ENCODE data around the gene ZNF568. TPM values are rescaled to one million over a fixed set of nuclear protein-coding genes. Genes with fewer than 3 reads are reported as not detected.

Gene ZNF568
- 23.0 TPM for total RNA-seq

- Histone ChIP-seq H3K36me3 (ENCODE audit: control insufficient read depth in 3 of 3, insufficient read depth in 3 of 3, low read length in 3 of 3) (peaks cover 19 to 34% (median 31%) of the 10 kb centered on the region in 3 donors), H3K4me3 (ENCODE audit: low read length in 3 of 3) (peak within 1 kb of the TSS; percentile 68 to 95 (median 83)), H3K27ac (ENCODE audit: low read depth, low read length) (peak within 1 kb of the TSS; percentile 83), H3K27me3 (ENCODE audit: control insufficient read depth in 3 of 3, insufficient read depth in 3 of 3, low read length in 3 of 3) (no peaks in the 10 kb centered on the region), H3K4me1 (ENCODE audit: control insufficient read depth in 3 of 3, insufficient read depth in 3 of 3, low read length in 3 of 3) (peaks cover 7 to 11% (median 7%) of the 10 kb centered on the region in 3 donors), H3K9me3 (ENCODE audit: control insufficient read depth in 3 of 3, low read length in 3 of 3) (peaks cover 2 to 5% (median 4%) of the 10 kb centered on the region in 3 donors), H3K9ac (ENCODE audit: low read depth in 1 of 3, low read length in 3 of 3) (peak within 1 kb of the TSS; percentile 76 to 88 (median 87))
Measured at GRCh38 chr19:36915992-36916830, at the start of gene ZNF568, which contains the start of gene ZNF829. ZNF568 (plus strand) TSS chr19:36916332; CDS start chr19:36922771, 6,439 bp downstream. ZNF829 (minus strand) TSS chr19:36916291; CDS start chr19:36915167, 1,124 bp downstream.

GRCh38 chr19:36876993-36877938 is 38.9 kb upstream of the ZNF568 start:
- H3K36me3 ChIP-seq (ENCODE audit: control insufficient read depth in 3 of 3, insufficient read depth in 3 of 3, low read length in 3 of 3) = peaks cover 38 to 48% (median 40%) of the 10 kb centered on the region in 3 donors
- H3K9ac ChIP-seq (ENCODE audit: low read depth in 1 of 3, low read length in 3 of 3) = no peak overlapping the region
- no peaks in the 10 kb centered on the region for H3K27me3 ChIP-seq (ENCODE audit: control insufficient read depth in 3 of 3, insufficient read depth in 3 of 3, low read length in 3 of 3)
- H3K9me3 ChIP-seq (ENCODE audit: control insufficient read depth in 3 of 3, low read length in 3 of 3) = peaks cover 26 to 60% (median 29%) of the 10 kb centered on the region in 3 donors
- H3K27ac ChIP-seq (ENCODE audit: low read depth, low read length) = no peak overlapping the region
- peak overlapping the region; percentile 3 to 72 (median 3) for H3K4me3 ChIP-seq (ENCODE audit: low read length in 3 of 3)
- no peaks in the 10 kb centered on the region for H3K4me1 ChIP-seq (ENCODE audit: control insufficient read depth in 3 of 3, insufficient read depth in 3 of 3, low read length in 3 of 3)

GRCh38 chr19:36891768-36892357 is 24.3 kb upstream of the ZNF568 start:
- Histone ChIP-seq H3K27me3 (ENCODE audit: control insufficient read depth in 3 of 3, insufficient read depth in 3 of 3, low read length in 3 of 3) (no peaks in the 10 kb centered on the region), H3K27ac (ENCODE audit: low read depth, low read length) (no peak overlapping the region), H3K36me3 (ENCODE audit: control insufficient read depth in 3 of 3, insufficient read depth in 3 of 3, low read length in 3 of 3) (peaks cover 43 to 60% (median 52%) of the 10 kb centered on the region in 3 donors), H3K4me1 (ENCODE audit: control insufficient read depth in 3 of 3, insufficient read depth in 3 of 3, low read length in 3 of 3) (no peaks in the 10 kb centered on the region), H3K9me3 (ENCODE audit: control insufficient read depth in 3 of 3, low read length in 3 of 3) (peaks cover 52 to 79% (median 53%) of the 10 kb centered on the region in 3 donors), H3K4me3 (ENCODE audit: low read length in 3 of 3) (peak overlapping the region in 2 of 3 donors; percentile 30 to 45), H3K9ac (ENCODE audit: low read depth in 1 of 3, low read length in 3 of 3) (no peak overlapping the region)

GRCh38 chr19:36894849-36895383 is 21.2 kb upstream of the ZNF568 start:
- Histone ChIP-seq H3K9me3 (ENCODE audit: control insufficient read depth in 3 of 3, low read length in 3 of 3) (peaks cover 50 to 79% (median 60%) of the 10 kb centered on the region in 3 donors), H3K36me3 (ENCODE audit: control insufficient read depth in 3 of 3, insufficient read depth in 3 of 3, low read length in 3 of 3) (peaks cover 55 to 84% (median 66%) of the 10 kb centered on the region in 3 donors), H3K4me1 (ENCODE audit: control insufficient read depth in 3 of 3, insufficient read depth in 3 of 3, low read length in 3 of 3) (no peaks in the 10 kb centered on the region), H3K27me3 (ENCODE audit: control insufficient read depth in 3 of 3, insufficient read depth in 3 of 3, low read length in 3 of 3) (no peaks in the 10 kb centered on the region), H3K4me3 (ENCODE audit: low read length in 3 of 3) (peak overlapping the region in 1 of 3 donors; percentile 5), H3K9ac (ENCODE audit: low read depth in 1 of 3, low read length in 3 of 3) (no peak overlapping the region), H3K27ac (ENCODE audit: low read depth, low read length) (no peak overlapping the region)

- no peaks in the 10 kb centered on the region for H3K27me3 ChIP-seq (ENCODE audit: control insufficient read depth in 3 of 3, insufficient read depth in 3 of 3, low read length in 3 of 3)
- H3K4me3 ChIP-seq (ENCODE audit: low read length in 3 of 3) = peak overlapping the region in 1 of 3 donors; percentile 49
- no peaks in the 10 kb centered on the region for H3K4me1 ChIP-seq (ENCODE audit: control insufficient read depth in 3 of 3, insufficient read depth in 3 of 3, low read length in 3 of 3)
- H3K9ac ChIP-seq (ENCODE audit: low read depth in 1 of 3, low read length in 3 of 3) = no peak overlapping the region
- H3K9me3 ChIP-seq (ENCODE audit: control insufficient read depth in 3 of 3, low read length in 3 of 3) = peaks cover 37 to 58% (median 42%) of the 10 kb centered on the region in 3 donors
- H3K27ac ChIP-seq (ENCODE audit: low read depth, low read length) = no peak overlapping the region
- peaks cover 41 to 67% (median 58%) of the 10 kb centered on the region in 3 donors for H3K36me3 ChIP-seq (ENCODE audit: control insufficient read depth in 3 of 3, insufficient read depth in 3 of 3, low read length in 3 of 3)
Measured at GRCh38 chr19:36898422-36898821, 17.7 kb upstream of the ZNF568 start.

- peaks cover 7 to 11% (median 7%) of the 10 kb centered on the region in 3 donors for H3K4me1 ChIP-seq (ENCODE audit: control insufficient read depth in 3 of 3, insufficient read depth in 3 of 3, low read length in 3 of 3)
- H3K36me3 ChIP-seq (ENCODE audit: control insufficient read depth in 3 of 3, insufficient read depth in 3 of 3, low read length in 3 of 3) = peaks cover 20 to 33% (median 29%) of the 10 kb centered on the region in 3 donors
Measured at GRCh38 chr19:36916991-36917390, 859 bp downstream of the ZNF568 start.

GRCh38 chr19:36918090-36918489 is 2.0 kb downstream of the ZNF568 start:
- Histone ChIP-seq H3K4me1 (ENCODE audit: control insufficient read depth in 3 of 3, insufficient read depth in 3 of 3, low read length in 3 of 3) (peaks cover 7 to 11% (median 7%) of the 10 kb centered on the region in 3 donors), H3K36me3 (ENCODE audit: control insufficient read depth in 3 of 3, insufficient read depth in 3 of 3, low read length in 3 of 3) (peaks cover 25 to 39% (median 36%) of the 10 kb centered on the region in 3 donors), H3K27me3 (ENCODE audit: control insufficient read depth in 3 of 3, insufficient read depth in 3 of 3, low read length in 3 of 3) (no peaks in the 10 kb centered on the region), H3K9me3 (ENCODE audit: control insufficient read depth in 3 of 3, low read length in 3 of 3) (peaks cover 5% of the 10 kb centered on the region in 3 donors), H3K27ac (ENCODE audit: low read depth, low read length) (no peak overlapping the region), H3K4me3 (ENCODE audit: low read length in 3 of 3) (no peak overlapping the region), H3K9ac (ENCODE audit: low read depth in 1 of 3, low read length in 3 of 3) (no peak overlapping the region)

More at GRCh38 chr19:36916991-36917390, 859 bp downstream of the ZNF568 start:
- Histone ChIP-seq H3K27ac (ENCODE audit: low read depth, low read length) (peak overlapping the region; percentile 83), H3K9ac (ENCODE audit: low read depth in 1 of 3, low read length in 3 of 3) (peak overlapping the region; percentile 76 to 88 (median 87)), H3K9me3 (ENCODE audit: control insufficient read depth in 3 of 3, low read length in 3 of 3) (peaks cover 0 to 5% (median 2%) of the 10 kb centered on the region in 3 donors), H3K4me3 (ENCODE audit: low read length in 3 of 3) (peak overlapping the region; percentile 68 to 95 (median 83)), H3K27me3 (ENCODE audit: control insufficient read depth in 3 of 3, insufficient read depth in 3 of 3, low read length in 3 of 3) (no peaks in the 10 kb centered on the region)

- Histone ChIP-seq H3K4me1 (ENCODE audit: control insufficient read depth in 3 of 3, insufficient read depth in 3 of 3, low read length in 3 of 3) (no peaks in the 10 kb centered on the region), H3K36me3 (ENCODE audit: control insufficient read depth in 3 of 3, insufficient read depth in 3 of 3, low read length in 3 of 3) (peaks cover 13 to 31% (median 30%) of the 10 kb centered on the region in 3 donors)
Measured at GRCh38 chr19:36931684-36932083, 15.6 kb downstream of the ZNF568 start.

GRCh38 chr19:36939153-36939552 is 23.0 kb downstream of the ZNF568 start:
- Histone ChIP-seq H3K9me3 (ENCODE audit: control insufficient read depth in 3 of 3, low read length in 3 of 3) (peaks cover 0 to 26% (median 0%) of the 10 kb centered on the region in 3 donors), H3K9ac (ENCODE audit: low read depth in 1 of 3, low read length in 3 of 3) (no peak overlapping the region), H3K36me3 (ENCODE audit: control insufficient read depth in 3 of 3, insufficient read depth in 3 of 3, low read length in 3 of 3) (peaks cover 26 to 60% (median 58%) of the 10 kb centered on the region in 3 donors), H3K27me3 (ENCODE audit: control insufficient read depth in 3 of 3, insufficient read depth in 3 of 3, low read length in 3 of 3) (no peaks in the 10 kb centered on the region), H3K4me3 (ENCODE audit: low read length in 3 of 3) (no peak overlapping the region), H3K27ac (ENCODE audit: low read depth, low read length) (no peak overlapping the region), H3K4me1 (ENCODE audit: control insufficient read depth in 3 of 3, insufficient read depth in 3 of 3, low read length in 3 of 3) (no peaks in the 10 kb centered on the region)

More at GRCh38 chr19:36931684-36932083, 15.6 kb downstream of the ZNF568 start:
- Histone ChIP-seq H3K27me3 (ENCODE audit: control insufficient read depth in 3 of 3, insufficient read depth in 3 of 3, low read length in 3 of 3) (no peaks in the 10 kb centered on the region), H3K9ac (ENCODE audit: low read depth in 1 of 3, low read length in 3 of 3) (no peak overlapping the region), H3K9me3 (ENCODE audit: control insufficient read depth in 3 of 3, low read length in 3 of 3) (peaks cover 0 to 6% (median 3%) of the 10 kb centered on the region in 3 donors), H3K4me3 (ENCODE audit: low read length in 3 of 3) (no peak overlapping the region), H3K27ac (ENCODE audit: low read depth, low read length) (no peak overlapping the region)
